Transverse colon (tissue), 4 donors: ENCODE results near the gene SKP2. TPM values are rescaled to one million over a fixed set of nuclear protein-coding genes. Genes with fewer than 3 reads are reported as not detected.

Source experiments
- DNase-seq: peaks from one replicate; pipeline ENCODE4 v3.0.0-alpha.2; 2019
- H3K27ac ChIP-seq, 4 donors: fragments of 200-600 bp; sonication (generic); 2 replicates each; pipeline ENCODE4 v1.5.1; 2016 to 2018; ENCODE audit warnings: inconsistent platforms in 4 of 4
- H3K27me3 ChIP-seq: fragments of 200-600 bp; sonication (generic); 2 replicates; pipeline ENCODE4 v1.5.1; 2017; ENCODE audit warnings: inconsistent platforms
- H3K36me3 ChIP-seq, 4 donors: fragments of 200-600 bp; sonication (generic); 2 replicates each; pipeline ENCODE4 v1.5.1; 2017 to 2019; ENCODE audit warnings: inconsistent platforms in 4 of 4
- H3K4me1 ChIP-seq, 4 donors: fragments of 200-600 bp; sonication (generic); 2 replicates each; pipeline ENCODE4 v1.5.1; 2017 to 2020; ENCODE audit warnings: inconsistent platforms in 4 of 4
- H3K4me3 ChIP-seq, 4 donors: fragments of 200-600 bp; sonication (generic); 1 replicate in 1 of 4; 2 replicates in 3 of 4; pipeline versions ENCODE4 v1.5.1 to v1.6.1; 2017 to 2019; ENCODE audit warnings: inconsistent platforms in 4 of 4
- H3K9me3 ChIP-seq, 2 donors: fragments of 200-600 bp; sonication (generic); 2 replicates each; pipeline ENCODE4 v1.5.1; 2017 to 2019; ENCODE audit warnings: inconsistent platforms in 2 of 2
- CTCF ChIP-seq, 5 experiments: fragments of 200-600 bp in 3 of 5; fragments of 450-650 bp in 2 of 5; sonication (generic) in 3 of 5; IDR thresholded peaks; 1 replicate in 2 of 5; 2 replicates in 3 of 5; pipeline ENCODE4 v1.5.1; 2016 to 2017; ENCODE audit warnings: antibody characterized with exemption in 5 of 5, inconsistent platforms in 3 of 5, mild to moderate bottlenecking in 2 of 5, moderate library complexity in 1 of 5
- EP300 ChIP-seq: sonication (generic); formaldehyde crosslinking; IDR thresholded peaks from one replicate; pipeline ENCODE4 v1.6.1; 2017; ENCODE audit warnings: antibody characterized with exemption, low read depth
- POLR2A ChIP-seq: fragments of 450-650 bp; IDR thresholded peaks from one replicate; pipeline ENCODE4 v1.6.1; 2016; ENCODE audit warnings: antibody characterized with exemption, mild to moderate bottlenecking, moderate library complexity
- POLR2AphosphoS5 ChIP-seq, 3 donors: sonication (generic); formaldehyde crosslinking; IDR thresholded peaks; one replicate each; pipeline ENCODE4 v1.6.1; 2016; ENCODE audit warnings: antibody characterized with exemption in 3 of 3
- WGBS, 2 donors: methylation state at CpG; one replicate each; pipeline ENCODE4 v1.1.5; 2018; ENCODE audit warnings: low coverage in 1 of 2; 5-methylcytosine and 5-hydroxymethylcytosine counted together
- in situ Hi-C, 4 donors: fragments of 200-750 bp; cut with MboI; loops; one replicate each; pipeline versions ENCODE4 v1.15.0 to v1.15.1; 2017; ENCODE audit warnings: low sequenced_read_pairs in 3 of 4, low pct_ligation_motif_present in 1 of 4, low pct_unique_long_range_greater_than_20kb in 1 of 4
- intact Hi-C: fragments of 100-400 bp; cut with DNase I; formaldehyde crosslinking; loops from one replicate; pipeline ENCODE4 v1.15.1; 2023; ENCODE audit warnings: low total_unique reads
- total RNA-seq, 4 donors: library from RNA; depleted of rRNA; stranded (reverse); fragments of >200 nt; gene quantifications; one replicate each; pipeline ENCODE4 v1.1.0, GENCODE V29; 2016

The SKP2 gene
- total RNA-seq, 4 donors from 2014 or later: 1.1 to 12.4 (median 8.6) TPM

GRCh38 chr5:36209664-36210063 lies 57.8 kb downstream of the SKP2 start:
- TF ChIP-seq POLR2AphosphoS5 (IDR thresholded peaks at IDR 0.05): no peak
- no peak for TF ChIP-seq POLR2A
- H3K9me3 ChIP-seq: no peaks in the 10 kb centered on the region
- intact Hi-C loops: no loop called here
- no peak overlapping the region for H3K4me3 ChIP-seq
- H3K36me3 ChIP-seq: peaks cover 0 to 19% (median 7%) of the 10 kb centered on the region in 4 donors
- H3K27me3 ChIP-seq: no peaks in the 10 kb centered on the region
- WGBS, 2 donors: 93 to 96% methylated on average over 3 of the region's 3 CpGs
- H3K27ac ChIP-seq: no peak overlapping the region
- in situ Hi-C loops: no loop called here
- no peak for DNase-seq
- no peaks in the 10 kb centered on the region for H3K4me1 ChIP-seq

- no peak overlapping the region for H3K4me3 ChIP-seq
- no peak for DNase-seq
- WGBS, 2 donors: 83 to 96% methylated on average over 3 of the region's 3 CpGs
- no peaks in the 10 kb centered on the region for H3K9me3 ChIP-seq
- no peaks in the 10 kb centered on the region for H3K27me3 ChIP-seq
- peaks cover 0 to 22% (median 9%) of the 10 kb centered on the region in 4 donors for H3K36me3 ChIP-seq
- TF ChIP-seq POLR2AphosphoS5 (IDR thresholded peaks at IDR 0.05) (no peak), POLR2A (no peak), CTCF (IDR thresholded peaks at IDR 0.05) (no peak), EP300 (no peak)
- in situ Hi-C loops (no loop called here), intact Hi-C loops (no loop called here)
- H3K4me1 ChIP-seq: no peaks in the 10 kb centered on the region
- H3K27ac ChIP-seq: no peak overlapping the region
These were observed 62.5 kb downstream of the SKP2 start for GRCh38 chr5:36214436-36214835.

- Histone ChIP-seq H3K9me3 (no peaks in the 10 kb centered on the region), H3K27me3 (no peaks in the 10 kb centered on the region), H3K4me1 (no peaks in the 10 kb centered on the region), H3K27ac (no peak overlapping the region), H3K4me3 (no peak overlapping the region), H3K36me3 (peaks cover 0 to 20% (median 6%) of the 10 kb centered on the region in 4 donors)
- in situ Hi-C loops (no loop called here), intact Hi-C loops (no loop called here)
- DNase-seq: no peak
- TF ChIP-seq POLR2A: no peak
- TF ChIP-seq CTCF (IDR thresholded peaks at IDR 0.05): no peak
- no peak for TF ChIP-seq EP300
- TF ChIP-seq POLR2AphosphoS5 (IDR thresholded peaks at IDR 0.05): no peak
- WGBS, 2 donors: 76 to 79% methylated on average over 2 of the region's 2 CpGs
These were observed 64.0 kb downstream of the SKP2 start for GRCh38 chr5:36215910-36216309.

GRCh38 chr5:36217567-36217966 lies 65.7 kb downstream of the SKP2 start:
- no peaks in the 10 kb centered on the region for H3K9me3 ChIP-seq
- DNase-seq: no peak
- H3K27ac ChIP-seq: no peak overlapping the region
- no peak for TF ChIP-seq POLR2A
- TF ChIP-seq POLR2AphosphoS5 (IDR thresholded peaks at IDR 0.05): no peak
- TF ChIP-seq CTCF (IDR thresholded peaks at IDR 0.05): no peak
- TF ChIP-seq EP300: no peak
- peaks cover 0 to 16% (median 3%) of the 10 kb centered on the region in 4 donors for H3K36me3 ChIP-seq
- intact Hi-C loops (no loop called here), in situ Hi-C loops (no loop called here)
- H3K4me3 ChIP-seq: no peak overlapping the region
- no peaks in the 10 kb centered on the region for H3K4me1 ChIP-seq
- no peaks in the 10 kb centered on the region for H3K27me3 ChIP-seq
- WGBS, 2 donors: 83 to 100% methylated on average over 1 of the region's 1 CpG

- no peaks in the 10 kb centered on the region for H3K9me3 ChIP-seq
- intact Hi-C loops: no loop called here
- in situ Hi-C loops: no loop called here
- peaks cover 0 to 16% (median 3%) of the 10 kb centered on the region in 4 donors for H3K36me3 ChIP-seq
- WGBS, 2 donors: 100% methylated on average over 1 of the region's 1 CpG
- no peak for DNase-seq
- H3K4me1 ChIP-seq: no peaks in the 10 kb centered on the region
- H3K4me3 ChIP-seq: no peak overlapping the region
- H3K27me3 ChIP-seq: no peaks in the 10 kb centered on the region
- H3K27ac ChIP-seq: no peak overlapping the region
- TF ChIP-seq CTCF (IDR thresholded peaks at IDR 0.05): no peak
- no peak for TF ChIP-seq POLR2A
- TF ChIP-seq POLR2AphosphoS5 (IDR thresholded peaks at IDR 0.05): no peak
- TF ChIP-seq EP300: no peak
These were observed 66.1 kb downstream of the SKP2 start for GRCh38 chr5:36217988-36218387.
